Tibial nerve (tissue), 4 donors: ENCODE data around the gene LSR. TPM values are rescaled to one million over a fixed set of nuclear protein-coding genes. Genes with fewer than 3 reads are reported as not detected.
A peak's percentile ranks its signal among the peaks of the same experiment; 100 is the strongest.

Experiments
- DNase-seq, 2 donors: peaks; one replicate each; pipeline ENCODE4 v3.0.0-alpha.2; 2019; ENCODE audit warnings: low spot score in 2 of 2
- H3K27ac ChIP-seq, 4 donors: fragments of 200-600 bp; sonication (generic) in 3 of 4; one replicate each; pipeline ENCODE4 v1.5.1; 2017 to 2019; ENCODE audit warnings: mild to moderate bottlenecking in 1 of 4
- H3K27me3 ChIP-seq, 2 donors: fragments of 200-600 bp; sonication (generic) in 1 of 2; one replicate each; pipeline versions ENCODE4 v1.5.1 to v1.6.0; 2017 to 2019
- H3K36me3 ChIP-seq, 3 donors: fragments of 200-600 bp; sonication (generic); one replicate each; pipeline ENCODE4 v1.5.1; 2018 to 2019
- H3K4me1 ChIP-seq, 4 donors: fragments of 200-600 bp; sonication (generic) in 3 of 4; one replicate each; pipeline ENCODE4 v1.5.1; 2017 to 2019
- H3K4me3 ChIP-seq, 4 donors: fragments of 200-600 bp; sonication (generic) in 3 of 4; one replicate each; pipeline ENCODE4 v1.5.1; 2017 to 2019; ENCODE audit warnings: mild to moderate bottlenecking in 1 of 4, moderate library complexity in 1 of 4
- H3K9me3 ChIP-seq, 4 donors: fragments of 200-600 bp; sonication (generic) in 3 of 4; one replicate each; pipeline ENCODE4 v1.5.1; 2017 to 2019
- EP300 ChIP-seq, 2 donors: sonication (generic); formaldehyde crosslinking; IDR thresholded peaks; one replicate each; pipeline ENCODE4 v1.6.1; 2017; ENCODE audit warnings: antibody characterized with exemption in 2 of 2, mild to moderate bottlenecking in 1 of 2
- POLR2A ChIP-seq, 2 donors: fragments of 450-650 bp; IDR thresholded peaks; one replicate each; pipeline ENCODE4 v1.6.1; 2017; ENCODE audit warnings: antibody characterized with exemption in 2 of 2, mild to moderate bottlenecking in 2 of 2, moderate library complexity in 2 of 2
- WGBS, 2 donors: methylation state at CpG; one replicate each; pipeline ENCODE4 v1.1.5; 2018; 5-methylcytosine and 5-hydroxymethylcytosine counted together
- total RNA-seq, 4 donors: library from RNA; depleted of rRNA; stranded (reverse); fragments of >200 nt; gene quantifications; one replicate each; pipeline ENCODE4 v1.1.0, GENCODE V29; 2016
- TF ChIP-seq, protein P1 (sequence below), 5 experiments: fragments of 200-600 bp in 3 of 5; fragments of 450-650 bp in 2 of 5; sonication (generic) in 3 of 5; IDR thresholded peaks; one replicate each; pipeline ENCODE4 v1.5.1; 2016 to 2019; ENCODE audit warnings: antibody characterized with exemption in 5 of 5, mild to moderate bottlenecking in 3 of 5, moderate library complexity in 2 of 5

LSR gene
- total RNA-seq, 4 donors from 2014 or later = 3.1 to 34.9 (median 19.1) TPM

DNA sequence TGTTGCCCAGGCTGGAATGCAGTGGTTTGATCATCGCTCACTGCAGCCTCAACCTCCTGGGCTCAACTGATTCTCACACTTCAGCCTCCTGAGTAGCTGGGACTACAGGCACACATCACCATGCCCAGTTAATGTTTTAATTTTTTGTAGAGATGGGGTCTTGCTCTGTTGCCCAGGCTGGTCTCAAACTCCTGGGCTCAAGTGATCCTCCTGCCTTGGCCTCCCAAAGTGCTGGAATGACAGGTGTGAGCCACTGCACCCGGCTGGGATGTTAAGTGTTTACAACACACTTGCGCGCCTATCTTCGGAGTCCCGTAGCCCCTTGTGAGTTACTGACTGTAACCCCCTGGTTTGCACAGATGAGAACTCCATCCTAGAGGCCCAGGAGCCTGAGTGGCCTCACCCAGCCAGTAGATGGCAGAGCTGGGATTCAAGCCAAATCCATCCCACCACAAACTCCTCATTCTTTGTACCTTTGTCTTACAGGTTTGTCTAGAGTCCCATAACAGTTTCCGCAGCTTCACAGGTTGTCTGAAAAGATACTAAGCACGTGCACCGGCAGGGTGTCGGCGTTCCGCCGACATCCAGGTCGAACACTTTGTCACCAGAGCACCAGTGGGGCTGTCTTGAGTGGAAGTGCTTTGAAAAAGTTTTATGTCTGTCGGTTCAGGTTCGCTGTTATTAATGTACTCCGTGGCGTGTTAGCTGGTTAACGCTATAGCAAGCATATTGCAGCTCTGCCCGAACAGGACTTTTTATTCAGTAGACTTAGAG lies 57.9 kb downstream of the LSR start:
- DNase-seq = no peak
- 85 to 86% methylated on average over 20 of the region's 20 CpGs for WGBS, 2 donors
- H3K27me3 ChIP-seq = peaks cover 0 to 6% of the 10 kb centered on the region in 2 donors
- H3K9me3 ChIP-seq = no peaks in the 10 kb centered on the region
- TF ChIP-seq POLR2A (IDR thresholded peaks at IDR 0.05) = no peak
- TF ChIP-seq, protein P1, sequence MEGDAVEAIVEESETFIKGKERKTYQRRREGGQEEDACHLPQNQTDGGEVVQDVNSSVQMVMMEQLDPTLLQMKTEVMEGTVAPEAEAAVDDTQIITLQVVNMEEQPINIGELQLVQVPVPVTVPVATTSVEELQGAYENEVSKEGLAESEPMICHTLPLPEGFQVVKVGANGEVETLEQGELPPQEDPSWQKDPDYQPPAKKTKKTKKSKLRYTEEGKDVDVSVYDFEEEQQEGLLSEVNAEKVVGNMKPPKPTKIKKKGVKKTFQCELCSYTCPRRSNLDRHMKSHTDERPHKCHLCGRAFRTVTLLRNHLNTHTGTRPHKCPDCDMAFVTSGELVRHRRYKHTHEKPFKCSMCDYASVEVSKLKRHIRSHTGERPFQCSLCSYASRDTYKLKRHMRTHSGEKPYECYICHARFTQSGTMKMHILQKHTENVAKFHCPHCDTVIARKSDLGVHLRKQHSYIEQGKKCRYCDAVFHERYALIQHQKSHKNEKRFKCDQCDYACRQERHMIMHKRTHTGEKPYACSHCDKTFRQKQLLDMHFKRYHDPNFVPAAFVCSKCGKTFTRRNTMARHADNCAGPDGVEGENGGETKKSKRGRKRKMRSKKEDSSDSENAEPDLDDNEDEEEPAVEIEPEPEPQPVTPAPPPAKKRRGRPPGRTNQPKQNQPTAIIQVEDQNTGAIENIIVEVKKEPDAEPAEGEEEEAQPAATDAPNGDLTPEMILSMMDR (IDR thresholded peaks at IDR 0.05) = no peak
- no peak for TF ChIP-seq EP300 (IDR thresholded peaks at IDR 0.05)
- H3K4me3 ChIP-seq = no peak overlapping the region
- peaks cover 0 to 41% (median 5%) of the 10 kb centered on the region in 4 donors for H3K4me1 ChIP-seq
- H3K27ac ChIP-seq = no peak overlapping the region
- peaks cover 0 to 2% (median 0%) of the 10 kb centered on the region in 3 donors for H3K36me3 ChIP-seq

DNA sequence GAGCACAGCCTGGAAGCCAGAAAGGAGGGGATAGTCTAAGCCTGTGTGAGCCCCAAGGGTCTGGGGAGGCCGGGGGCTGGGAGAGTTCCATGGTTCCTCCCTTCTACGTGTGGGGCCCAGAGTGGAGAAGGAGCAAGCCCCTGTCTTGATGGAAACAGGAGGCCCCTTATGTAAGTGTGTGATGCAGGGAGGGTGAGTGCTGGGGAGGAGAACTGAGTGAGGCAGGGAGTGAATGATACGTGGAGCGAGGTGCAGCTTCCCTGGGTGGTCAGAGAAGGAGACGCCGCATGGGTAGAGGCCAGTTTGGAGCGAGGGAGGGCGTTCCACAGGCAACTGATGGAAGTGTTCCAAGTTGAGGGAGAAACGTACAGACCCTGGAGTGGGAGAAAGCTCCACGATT lies 59.1 kb downstream of the LSR start:
- H3K27ac ChIP-seq = peak overlapping the region in 2 of 4 donors; percentile 32 to 38
- H3K36me3 ChIP-seq = peaks cover 0 to 9% (median 0%) of the 10 kb centered on the region in 3 donors
- H3K9me3 ChIP-seq = no peaks in the 10 kb centered on the region
- H3K4me1 ChIP-seq = peaks cover 0 to 48% (median 5%) of the 10 kb centered on the region in 4 donors
- WGBS, 2 donors = 32 to 40% methylated on average over 10 of the region's 10 CpGs
- no peak for DNase-seq
- TF ChIP-seq, protein P1 (IDR thresholded peaks at IDR 0.05) = no peak
- TF ChIP-seq POLR2A (IDR thresholded peaks at IDR 0.05) = no peak
- H3K27me3 ChIP-seq = no peaks in the 10 kb centered on the region
- H3K4me3 ChIP-seq = no peak overlapping the region

GRCh38 chr19:35308910-35309309 lies 60.1 kb downstream of the LSR start:
- no peak for DNase-seq
- Histone ChIP-seq H3K27ac (peak overlapping the region in 2 of 4 donors; percentile 10 to 68), H3K9me3 (no peaks in the 10 kb centered on the region), H3K4me3 (no peak overlapping the region), H3K36me3 (peaks cover 0 to 9% (median 0%) of the 10 kb centered on the region in 3 donors), H3K4me1 (peaks cover 0 to 48% (median 5%) of the 10 kb centered on the region in 4 donors), H3K27me3 (no peaks in the 10 kb centered on the region)
- 71 to 73% methylated on average over 7 of the region's 7 CpGs for WGBS, 2 donors
- TF ChIP-seq EP300 (IDR thresholded peaks at IDR 0.05) = no peak
- TF ChIP-seq, protein P1 (IDR thresholded peaks at IDR 0.05) = no peak
- no peak for TF ChIP-seq POLR2A (IDR thresholded peaks at IDR 0.05)

DNA sequence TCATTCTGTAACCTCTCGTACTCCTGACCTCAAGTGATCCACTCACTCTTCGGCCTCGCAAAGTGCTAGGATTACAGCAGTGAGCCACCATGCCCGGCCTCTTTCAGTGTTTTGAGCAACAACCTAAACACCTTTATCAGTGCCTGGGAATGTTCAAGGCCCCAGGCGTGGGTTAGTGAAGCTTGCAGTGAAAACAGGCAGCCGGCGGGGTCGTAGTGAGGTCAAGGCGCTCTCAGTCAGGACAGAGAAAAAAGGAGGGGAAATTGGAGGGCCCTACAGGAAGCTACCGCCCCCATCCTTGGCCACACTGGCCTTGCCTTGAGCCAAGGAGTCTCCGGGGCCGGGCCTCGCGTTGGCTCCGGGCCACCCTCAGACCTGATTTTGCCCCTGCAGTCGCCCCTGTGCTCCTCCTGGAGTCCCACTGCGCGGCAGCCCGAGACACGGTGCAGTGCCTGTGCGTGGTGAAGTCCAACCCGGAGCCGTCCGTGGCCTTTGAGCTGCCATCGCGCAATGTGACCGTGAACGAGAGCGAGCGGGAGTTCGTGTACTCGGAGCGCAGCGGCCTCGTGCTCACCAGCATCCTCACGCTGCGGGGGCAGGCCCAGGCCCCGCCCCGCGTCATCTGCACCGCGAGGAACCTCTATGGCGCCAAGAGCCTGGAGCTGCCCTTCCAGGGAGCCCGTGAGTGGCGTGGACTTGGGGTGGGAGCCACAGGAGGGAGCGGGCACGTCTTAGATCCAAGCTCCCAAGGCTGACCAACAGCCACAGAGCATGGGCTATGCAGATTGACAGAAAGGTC lies 60.9 kb downstream of the LSR start:
- no peak overlapping the region for H3K4me3 ChIP-seq
- WGBS, 2 donors = 52 to 59% methylated on average over 17 to 47 of the region's 47 CpGs
- no peaks in the 10 kb centered on the region for H3K9me3 ChIP-seq
- peaks cover 0 to 9% (median 0%) of the 10 kb centered on the region in 3 donors for H3K36me3 ChIP-seq
- peaks cover 0 to 48% (median 5%) of the 10 kb centered on the region in 4 donors for H3K4me1 ChIP-seq
- DNase-seq = no peak
- H3K27me3 ChIP-seq = no peaks in the 10 kb centered on the region
- TF ChIP-seq EP300 (IDR thresholded peaks at IDR 0.05) (no peak), POLR2A (IDR thresholded peaks at IDR 0.05) (no peak)
- TF ChIP-seq, protein P1 (IDR thresholded peaks at IDR 0.05) = no peak
- H3K27ac ChIP-seq = peak overlapping the region in 2 of 4 donors; percentile 10 to 68
